ENCODE data around the gene SORCS2. TPM values are rescaled to one million over a fixed set of nuclear protein-coding genes. Genes with fewer than 3 reads are reported as not detected.

Gene SORCS2
- total and polyA plus RNA-seq, 2 of the 4 experiments (the other 2 are of a cell fraction) = 0.36 to 0.62 TPM

GRCh38 chr4:7187168-7187535 lies 5.2 kb upstream of the SORCS2 start:
- WGBS, 2 experiments (ENCODE audit: extremely low coverage in 2 of 2, insufficient read length in 1 of 2) = 20% methylated on average over 2 of the region's 7 CpGs; no CpG with 5 or more reads in 1 of the 2 experiments
- ChIA-PET CTCF (no interaction called here), POLR2A (ENCODE audit: unreplicated experiment) (no interaction called here)
- no peak overlapping the region for H2AFZ ChIP-seq (replicated peaks; ENCODE audit: low read length, poor library complexity)
- H3K36me3 ChIP-seq (ENCODE audit: control insufficient read depth, insufficient read depth, low read length) = no peaks in the 10 kb centered on the region
- no peak overlapping the region for H3K9ac ChIP-seq (ENCODE audit: low read depth, low read length)
- H2AK9ac ChIP-seq (replicated peaks; ENCODE audit: low read depth, low read length, poor library complexity) = no peak overlapping the region
- no peak overlapping the region for H4K91ac ChIP-seq (ENCODE audit: insufficient read depth, low read depth, low read length)
- in situ Hi-C loops (cut with MboI; ENCODE audit: low sequenced_read_pairs) = no loop called here
- H2BK15ac ChIP-seq (ENCODE audit: low read depth, low read length) = no peak overlapping the region
- H3K4me1 ChIP-seq (ENCODE audit: control insufficient read depth, insufficient read depth, low read length) = no peaks in the 10 kb centered on the region
- H3K4ac ChIP-seq (ENCODE audit: low read depth, low read length) = no peak overlapping the region
- no peaks in the 10 kb centered on the region for H3K79me1 ChIP-seq (ENCODE audit: low read depth in 1 of 2, low read length in 2 of 2)
- H3K4me2 ChIP-seq (ENCODE audit: low read depth, low read length) = no peak overlapping the region
- H2AK5ac ChIP-seq (ENCODE audit: low read depth, low read length) = no peak overlapping the region
- TF ChIP-seq CTCF (conservative IDR thresholded peaks at IDR 0.05; ENCODE audit: low read depth, low read length) = 0 out of 2 replicates have a peak, but pooled peaks have one; percentile 8
- no peak for TF ChIP-seq RCOR1 (IDR thresholded peaks at IDR 0.05; ENCODE audit: insufficient replicate concordance, low read length)
- ATAC-seq (ENCODE audit: low read depth) = no peak
- H3K27me3 ChIP-seq (ENCODE audit: control insufficient read depth, insufficient read depth, low read length) = peaks cover 61% of the 10 kb centered on the region
- no peak for DNase-seq
- no peak overlapping the region for H3K23ac ChIP-seq (ENCODE audit: low read depth, low read length)
- dilution Hi-C loops (cut with HindIII; ENCODE audit: low sequenced_read_pairs, unreplicated experiment) = no loop called here
- intact Hi-C loops (cut with micrococcal nuclease) = no loop called here
- H4K5ac ChIP-seq (ENCODE audit: low read depth, low read length) = no peak overlapping the region
- H3K18ac ChIP-seq (ENCODE audit: low read depth, low read length) = no peak overlapping the region
- H2BK120ac ChIP-seq (ENCODE audit: low read depth, low read length) = no peak overlapping the region
- H4K20me1 ChIP-seq (ENCODE audit: insufficient read depth, low read length) = peaks cover 3% of the 10 kb centered on the region; the same call in 1 of the 2 replicates
- H3K14ac ChIP-seq (replicated peaks; ENCODE audit: low read depth, low read length) = no peak overlapping the region
- no peaks in the 10 kb centered on the region for H3K9me1 ChIP-seq (ENCODE audit: insufficient read depth, low read length)
- H4K8ac ChIP-seq (ENCODE audit: low read depth in 2 of 2, low read length in 2 of 2) = no peak overlapping the region
- no peak overlapping the region for H2BK5ac ChIP-seq (ENCODE audit: low read depth, low read length, poor library complexity, severe bottlenecking)
- no peak overlapping the region for H3K27ac ChIP-seq (ENCODE audit: insufficient read depth, low read length)
- no TSS peak for BruUV-seq (replicated peaks)
- H2BK20ac ChIP-seq (ENCODE audit: low read depth, low read length) = no peak overlapping the region
- no peak overlapping the region for H3K4me3 ChIP-seq (ENCODE audit: insufficient read depth, low read depth, low read length)
- H3K56ac ChIP-seq (ENCODE audit: extremely low read depth, insufficient read depth, low read length) = no peak overlapping the region
- H3K9me3 ChIP-seq (ENCODE audit: control insufficient read depth, insufficient read depth, low read length) = peaks cover 2% of the 10 kb centered on the region
